SK-N-SH treated with all-trans-retinoic acid at 6 μM for 48 hours (cell line): Measurements from ENCODE around the gene ATP5F1D.

Experiments
- ARNTL ChIP-seq: fragments of 450-650 bp; formaldehyde crosslinking; IDR thresholded peaks from 2 replicates; pipeline ENCODE4 v1.5.0; 2020; ENCODE audit warnings: low read depth, mild to moderate bottlenecking, moderate library complexity, borderline replicate concordance
- CREB5 ChIP-seq: fragments of 250-450 bp; sonication (Bioruptor Pico); IDR thresholded peaks from 2 replicates; pipeline ENCODE4 v1.5.1; 2020; ENCODE audit warnings: low read depth, mild to moderate bottlenecking, moderate library complexity
- GLIS3 ChIP-seq: fragments of 250-450 bp; sonication (Bioruptor Pico); IDR thresholded peaks from 2 replicates; pipeline ENCODE4 v1.5.0; 2020; ENCODE audit warnings: mild to moderate bottlenecking, moderate library complexity
- PATZ1 ChIP-seq: fragments of 250-450 bp; sonication (Bioruptor Pico); IDR thresholded peaks from 2 replicates; pipeline ENCODE4 v1.8.0; 2020; ENCODE audit warnings: mild to moderate bottlenecking, moderate library complexity, borderline replicate concordance
- PPARA ChIP-seq: fragments of 250-450 bp; sonication (Bioruptor Pico); IDR thresholded peaks from 2 replicates; pipeline ENCODE4 v1.5.0; 2020; ENCODE audit warnings: mild to moderate bottlenecking, borderline replicate concordance
- ZFP30 ChIP-seq: fragments of 450-650 bp; formaldehyde crosslinking; IDR thresholded peaks from 2 replicates; pipeline ENCODE4 v1.5.0; 2022; ENCODE audit warnings: mild to moderate bottlenecking, moderate library complexity
- ZNF8 ChIP-seq: fragments of 450-650 bp; formaldehyde crosslinking; IDR thresholded peaks from 2 replicates; pipeline ENCODE4 v1.5.0; 2020; ENCODE audit warnings: mild to moderate bottlenecking, moderate library complexity

- TF ChIP-seq PATZ1 (CRISPR knock-in tag) (no peak), GLIS3 (CRISPR knock-in tag) (no peak), CREB5 (CRISPR knock-in tag) (no peak), ZFP30 (CRISPR knock-in tag) (no peak), ARNTL (CRISPR knock-in tag) (no peak), ZNF8 (CRISPR knock-in tag) (no peak), PPARA (CRISPR knock-in tag) (no peak)
Measured at GRCh38 chr19:1284293-1284978, 42.9 kb downstream of the ATP5F1D start.
